ENCODE data around the gene DKC1.

The DKC1 gene

GRCh38 chrX:154731184-154731583 lies 31.5 kb upstream of the DKC1 start:
- no peak overlapping the region for H3K4me3 Mint-ChIP-seq

GRCh38 chrX:154731881-154732280 lies 30.8 kb upstream of the DKC1 start:
- H3K4me3 Mint-ChIP-seq = peak overlapping the region; percentile 36
- H3K4me1 Mint-ChIP-seq (ENCODE audit: low read depth) = peaks cover 94% of the 10 kb centered on the region
- H3K27me3 Mint-ChIP-seq = no peaks in the 10 kb centered on the region
- H3K27ac Mint-ChIP-seq = no peak overlapping the region
- no peaks in the 10 kb centered on the region for H3K9me3 Mint-ChIP-seq
- H3K36me3 Mint-ChIP-seq (ENCODE audit: low read depth) = no peaks in the 10 kb centered on the region

More at GRCh38 chrX:154731184-154731583, 31.5 kb upstream of the DKC1 start:
- no peaks in the 10 kb centered on the region for H3K9me3 Mint-ChIP-seq
- H3K36me3 Mint-ChIP-seq (ENCODE audit: low read depth) = no peaks in the 10 kb centered on the region
- no peaks in the 10 kb centered on the region for H3K27me3 Mint-ChIP-seq
- peaks cover 94% of the 10 kb centered on the region for H3K4me1 Mint-ChIP-seq (ENCODE audit: low read depth)
- H3K27ac Mint-ChIP-seq = no peak overlapping the region

GRCh38 chrX:154732421-154733065 lies 30.1 kb upstream of the DKC1 start:
- H3K36me3 Mint-ChIP-seq (ENCODE audit: low read depth) = no peaks in the 10 kb centered on the region
- no peaks in the 10 kb centered on the region for H3K27me3 Mint-ChIP-seq
- peak overlapping the region; percentile 65 for H3K4me3 Mint-ChIP-seq
- H3K27ac Mint-ChIP-seq = peak overlapping the region; percentile 75
- H3K9me3 Mint-ChIP-seq = no peaks in the 10 kb centered on the region
- H3K4me1 Mint-ChIP-seq (ENCODE audit: low read depth) = peaks cover 94% of the 10 kb centered on the region

- peaks cover 97% of the 10 kb centered on the region for H3K4me1 Mint-ChIP-seq (ENCODE audit: low read depth)
- H3K27ac Mint-ChIP-seq = peak overlapping the region; percentile 91
- H3K27me3 Mint-ChIP-seq = no peaks in the 10 kb centered on the region
- H3K36me3 Mint-ChIP-seq (ENCODE audit: low read depth) = no peaks in the 10 kb centered on the region
- no peaks in the 10 kb centered on the region for H3K9me3 Mint-ChIP-seq
- peak overlapping the region; percentile 65 for H3K4me3 Mint-ChIP-seq
These were observed 29.6 kb upstream of the DKC1 start for GRCh38 chrX:154733066-154733425.

GRCh38 chrX:154734061-154734781 lies 28.4 kb upstream of the DKC1 start:
- Mint-ChIP-seq H3K4me1 (ENCODE audit: low read depth) (peaks cover 95% of the 10 kb centered on the region), H3K27me3 (no peaks in the 10 kb centered on the region), H3K4me3 (peak overlapping the region; percentile 71), H3K36me3 (ENCODE audit: low read depth) (no peaks in the 10 kb centered on the region), H3K27ac (peak overlapping the region; percentile 91), H3K9me3 (no peaks in the 10 kb centered on the region)

- no peaks in the 10 kb centered on the region for H3K27me3 Mint-ChIP-seq
- H3K9me3 Mint-ChIP-seq = no peaks in the 10 kb centered on the region
- H3K36me3 Mint-ChIP-seq (ENCODE audit: low read depth) = no peaks in the 10 kb centered on the region
- peaks cover 90% of the 10 kb centered on the region for H3K4me1 Mint-ChIP-seq (ENCODE audit: low read depth)
- H3K27ac Mint-ChIP-seq = peak overlapping the region; percentile 91
- H3K4me3 Mint-ChIP-seq = peak overlapping the region; percentile 63
These were observed 26.8 kb upstream of the DKC1 start for GRCh38 chrX:154735695-154736393.

GRCh38 chrX:154737136-154737535 lies 25.5 kb upstream of the DKC1 start:
- Mint-ChIP-seq H3K27ac (peak overlapping the region; percentile 76), H3K4me1 (ENCODE audit: low read depth) (peaks cover 83% of the 10 kb centered on the region), H3K9me3 (no peaks in the 10 kb centered on the region), H3K4me3 (no peak overlapping the region), H3K36me3 (ENCODE audit: low read depth) (no peaks in the 10 kb centered on the region), H3K27me3 (no peaks in the 10 kb centered on the region)

- peak overlapping the region; percentile 51 for H3K4me3 Mint-ChIP-seq
- no peaks in the 10 kb centered on the region for H3K27me3 Mint-ChIP-seq
- peak overlapping the region; percentile 79 for H3K27ac Mint-ChIP-seq
- H3K4me1 Mint-ChIP-seq (ENCODE audit: low read depth) = peaks cover 74% of the 10 kb centered on the region
- H3K36me3 Mint-ChIP-seq (ENCODE audit: low read depth) = no peaks in the 10 kb centered on the region
- H3K9me3 Mint-ChIP-seq = no peaks in the 10 kb centered on the region
These were observed 24.5 kb upstream of the DKC1 start for GRCh38 chrX:154738011-154738738.

- Mint-ChIP-seq H3K36me3 (ENCODE audit: low read depth) (no peaks in the 10 kb centered on the region), H3K9me3 (no peaks in the 10 kb centered on the region), H3K4me1 (ENCODE audit: low read depth) (peaks cover 59% of the 10 kb centered on the region), H3K4me3 (no peak overlapping the region), H3K27ac (no peak overlapping the region), H3K27me3 (no peaks in the 10 kb centered on the region)
These were observed 22.7 kb upstream of the DKC1 start for GRCh38 chrX:154739952-154740465.

- no peaks in the 10 kb centered on the region for H3K27me3 Mint-ChIP-seq
- no peak overlapping the region for H3K27ac Mint-ChIP-seq
- H3K4me3 Mint-ChIP-seq = no peak overlapping the region
- H3K4me1 Mint-ChIP-seq (ENCODE audit: low read depth) = peaks cover 37% of the 10 kb centered on the region
- H3K36me3 Mint-ChIP-seq (ENCODE audit: low read depth) = peaks cover 4% of the 10 kb centered on the region
- no peaks in the 10 kb centered on the region for H3K9me3 Mint-ChIP-seq
These were observed 20.1 kb upstream of the DKC1 start for GRCh38 chrX:154742613-154743012.

- Mint-ChIP-seq H3K4me3 (peak overlapping the region; percentile 47), H3K27ac (no peak overlapping the region), H3K36me3 (ENCODE audit: low read depth) (peaks cover 4% of the 10 kb centered on the region), H3K27me3 (no peaks in the 10 kb centered on the region), H3K4me1 (ENCODE audit: low read depth) (peaks cover 24% of the 10 kb centered on the region), H3K9me3 (no peaks in the 10 kb centered on the region)
These were observed 13.8 kb upstream of the DKC1 start for GRCh38 chrX:154748712-154749339.

- Mint-ChIP-seq H3K4me3 (peak overlapping the region; percentile 76), H3K4me1 (ENCODE audit: low read depth) (peaks cover 20% of the 10 kb centered on the region), H3K9me3 (no peaks in the 10 kb centered on the region), H3K27ac (no peak overlapping the region), H3K36me3 (ENCODE audit: low read depth) (peaks cover 4% of the 10 kb centered on the region), H3K27me3 (no peaks in the 10 kb centered on the region)
These were observed 12.8 kb upstream of the DKC1 start for GRCh38 chrX:154749856-154750255.

- Mint-ChIP-seq H3K4me3 (peak within 1 kb of the TSS; percentile 78), H3K9me3 (no peaks in the 10 kb centered on the region), H3K4me1 (ENCODE audit: low read depth) (peaks cover 20% of the 10 kb centered on the region), H3K27me3 (no peaks in the 10 kb centered on the region), H3K36me3 (ENCODE audit: low read depth) (no peaks in the 10 kb centered on the region), H3K27ac (peak within 1 kb of the TSS; percentile 80)
These were observed 12.1 kb upstream of the DKC1 start, which contains the start of gene GAB3 for GRCh38 chrX:154750301-154751202. TSS of gene GAB3 (minus strand) at chrX:154751077. CDS start at chrX:154751025, 52 bp downstream.

Measured in stimulated activated naive CD8-positive, alpha-beta T cell treated with anti-CD3 and anti-CD28 coated beads, Interleukin-15, Interleukin-2, amounts not matched to agents 100 ng/mL and 50 ng/mL, for 24 hours (primary cell).